ENCODE measurements around the gene TMEM63B.

TMEM63B gene

DNA sequence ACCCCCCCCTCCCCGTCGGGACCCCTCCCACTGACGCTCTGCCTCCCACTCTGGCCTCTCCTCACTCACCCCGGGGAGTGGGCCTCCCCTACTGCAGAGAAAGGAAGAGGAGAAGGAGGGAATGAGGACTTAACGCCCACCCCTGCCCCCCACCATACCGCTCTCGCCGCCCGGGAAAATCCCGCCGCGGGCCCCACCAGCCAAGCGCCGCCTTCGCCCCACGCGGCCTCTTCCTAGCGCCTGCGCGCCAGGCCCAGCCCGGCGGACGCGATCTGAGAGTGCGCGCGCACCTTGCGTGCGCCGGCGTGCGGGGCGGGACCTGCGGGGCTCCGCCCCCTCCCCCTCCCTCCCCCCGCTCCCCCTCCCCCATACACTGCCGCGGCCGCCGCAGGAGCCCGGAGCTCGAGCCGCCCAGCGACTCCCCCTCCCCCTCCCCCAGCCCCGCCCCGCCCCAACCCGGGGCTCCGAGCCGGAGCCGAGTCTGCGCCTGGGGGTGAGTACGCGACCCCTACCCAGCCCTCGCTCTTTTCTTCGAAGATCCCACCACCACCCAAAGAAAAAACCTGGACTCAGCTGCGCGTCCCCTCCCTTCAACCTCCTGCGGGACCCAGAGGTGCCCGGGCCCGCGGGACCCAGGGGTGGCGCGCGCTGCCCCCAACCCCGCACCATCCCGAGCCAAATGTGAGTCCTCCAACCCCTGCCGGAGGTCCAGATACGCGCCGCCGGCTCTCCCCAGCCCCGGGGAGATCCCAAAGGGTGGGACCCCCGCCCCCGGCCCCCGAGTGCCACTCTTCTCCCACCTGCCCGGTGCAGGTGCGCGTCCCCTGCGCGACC lies at the start of gene TMEM63B, which contains the start of gene MRPL14:
TMEM63B (plus strand) TSS at position 369 of the 834 bp plus-strand sequence. CDS start 7,031 bp downstream, outside the sequence.
MRPL14 (minus strand) TSS at position 267 of the 834 bp plus-strand sequence. CDS start 10,841 bp downstream, outside the sequence.
- TF ChIP-seq, protein P1, sequence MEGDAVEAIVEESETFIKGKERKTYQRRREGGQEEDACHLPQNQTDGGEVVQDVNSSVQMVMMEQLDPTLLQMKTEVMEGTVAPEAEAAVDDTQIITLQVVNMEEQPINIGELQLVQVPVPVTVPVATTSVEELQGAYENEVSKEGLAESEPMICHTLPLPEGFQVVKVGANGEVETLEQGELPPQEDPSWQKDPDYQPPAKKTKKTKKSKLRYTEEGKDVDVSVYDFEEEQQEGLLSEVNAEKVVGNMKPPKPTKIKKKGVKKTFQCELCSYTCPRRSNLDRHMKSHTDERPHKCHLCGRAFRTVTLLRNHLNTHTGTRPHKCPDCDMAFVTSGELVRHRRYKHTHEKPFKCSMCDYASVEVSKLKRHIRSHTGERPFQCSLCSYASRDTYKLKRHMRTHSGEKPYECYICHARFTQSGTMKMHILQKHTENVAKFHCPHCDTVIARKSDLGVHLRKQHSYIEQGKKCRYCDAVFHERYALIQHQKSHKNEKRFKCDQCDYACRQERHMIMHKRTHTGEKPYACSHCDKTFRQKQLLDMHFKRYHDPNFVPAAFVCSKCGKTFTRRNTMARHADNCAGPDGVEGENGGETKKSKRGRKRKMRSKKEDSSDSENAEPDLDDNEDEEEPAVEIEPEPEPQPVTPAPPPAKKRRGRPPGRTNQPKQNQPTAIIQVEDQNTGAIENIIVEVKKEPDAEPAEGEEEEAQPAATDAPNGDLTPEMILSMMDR (IDR thresholded peaks at IDR 0.05; ENCODE audit: insufficient read depth, missing control alignments): no peak
- FAIRE-seq (no peak), DNase-seq (ENCODE audit: insufficient read length, low spot score) (peak; percentile 96)

DNA sequence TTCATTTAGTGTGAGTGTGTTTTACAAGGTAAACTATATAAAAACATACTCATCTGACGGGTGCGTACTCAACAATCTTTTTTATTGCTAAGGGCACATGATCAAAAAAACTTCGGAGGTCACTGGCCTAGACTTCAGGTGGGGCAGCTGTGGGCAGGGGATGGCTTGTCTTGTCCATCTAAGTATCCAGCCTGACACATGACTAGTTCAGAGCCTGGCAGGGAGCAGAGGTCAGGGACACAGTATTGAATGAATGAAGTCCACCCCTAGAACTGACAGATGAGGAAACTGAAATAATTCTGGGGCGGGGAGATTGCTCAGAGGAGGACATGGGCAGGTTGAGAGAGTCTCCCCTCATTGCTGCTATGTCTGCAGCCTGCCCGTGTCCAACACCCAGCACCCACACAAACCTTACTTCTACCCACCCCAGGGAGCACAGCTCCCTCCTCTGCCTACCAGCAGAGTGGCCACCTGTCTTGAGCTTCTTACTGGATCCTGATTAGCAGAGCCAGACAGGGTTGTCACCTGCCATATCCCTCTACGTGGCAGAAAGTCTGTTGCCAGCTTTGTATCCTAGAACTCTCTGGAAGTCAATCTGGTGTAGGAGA lies 49.0 kb upstream of the TMEM63B start:
- no peak for DNase-seq (ENCODE audit: insufficient read length, low spot score)
- TF ChIP-seq, protein P1 (IDR thresholded peaks at IDR 0.05; ENCODE audit: insufficient read depth, missing control alignments): no peak
- FAIRE-seq: no peak

DNA sequence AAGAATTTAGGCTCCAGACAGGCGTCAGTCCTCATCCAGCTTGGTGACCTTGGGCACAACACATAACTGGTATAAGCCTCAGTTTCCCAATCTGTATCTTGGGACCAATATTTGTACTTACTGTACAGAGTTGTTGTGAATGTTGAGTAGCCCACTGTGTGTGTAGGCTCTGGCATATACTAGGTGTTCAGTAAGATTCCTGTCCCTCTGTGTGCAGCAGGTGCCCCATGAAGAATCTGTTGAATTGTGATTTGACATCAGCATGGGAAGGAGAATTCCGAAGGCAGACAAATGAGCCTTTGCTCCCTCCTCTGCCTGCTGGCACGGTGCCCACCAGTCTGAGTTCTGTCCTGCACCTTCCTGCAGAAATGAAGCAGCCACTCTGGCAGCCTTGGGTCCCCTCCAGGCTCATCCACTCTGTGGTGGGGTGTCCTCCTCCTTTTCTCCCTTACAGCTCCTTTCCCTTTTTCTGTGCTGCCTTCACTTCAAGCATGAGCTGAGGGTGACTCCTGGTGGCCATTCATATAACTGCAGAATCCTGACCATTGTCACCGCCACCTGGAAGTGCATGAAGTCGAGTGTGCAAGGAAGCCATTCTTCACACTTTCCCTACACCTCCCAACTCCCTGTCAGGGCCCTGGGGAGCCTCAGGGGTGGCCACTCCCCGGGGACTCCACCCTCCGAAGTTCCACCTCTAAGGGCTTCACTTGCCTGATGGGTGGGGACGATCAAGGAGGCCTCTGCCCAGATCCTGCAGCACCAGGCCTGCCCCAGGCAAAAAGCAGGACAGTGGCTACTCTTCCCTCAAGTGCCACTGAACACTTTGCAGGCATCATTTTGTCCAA lies 48.3 kb upstream of the TMEM63B start:
- FAIRE-seq: no peak
- TF ChIP-seq, protein P1 (IDR thresholded peaks at IDR 0.05; ENCODE audit: insufficient read depth, missing control alignments): peak; percentile 98
- peak; percentile 80 for DNase-seq (ENCODE audit: insufficient read length, low spot score)

DNA sequence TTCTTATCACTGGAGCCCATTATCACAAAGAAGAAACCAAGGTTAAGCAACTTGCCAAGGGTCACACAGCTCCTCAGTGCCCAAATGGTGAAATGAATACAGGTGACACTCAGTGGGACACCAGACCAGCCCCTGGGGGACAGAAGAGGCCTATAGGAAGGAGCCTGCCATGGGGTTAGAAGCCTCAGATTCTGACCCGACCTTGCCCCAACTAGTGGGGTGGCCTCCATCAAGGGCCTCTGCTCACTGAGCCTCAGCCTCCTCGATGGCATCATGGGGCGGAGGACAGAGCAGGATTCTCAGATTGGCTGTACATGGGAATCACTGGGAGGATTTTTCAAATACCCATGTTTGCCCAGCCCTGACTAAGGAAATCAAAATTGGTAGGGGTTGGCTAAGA lies 47.7 kb upstream of the TMEM63B start:
- TF ChIP-seq, protein P1 (IDR thresholded peaks at IDR 0.05; ENCODE audit: insufficient read depth, missing control alignments): no peak
- no peak for FAIRE-seq
- DNase-seq (ENCODE audit: insufficient read length, low spot score): no peak

DNA sequence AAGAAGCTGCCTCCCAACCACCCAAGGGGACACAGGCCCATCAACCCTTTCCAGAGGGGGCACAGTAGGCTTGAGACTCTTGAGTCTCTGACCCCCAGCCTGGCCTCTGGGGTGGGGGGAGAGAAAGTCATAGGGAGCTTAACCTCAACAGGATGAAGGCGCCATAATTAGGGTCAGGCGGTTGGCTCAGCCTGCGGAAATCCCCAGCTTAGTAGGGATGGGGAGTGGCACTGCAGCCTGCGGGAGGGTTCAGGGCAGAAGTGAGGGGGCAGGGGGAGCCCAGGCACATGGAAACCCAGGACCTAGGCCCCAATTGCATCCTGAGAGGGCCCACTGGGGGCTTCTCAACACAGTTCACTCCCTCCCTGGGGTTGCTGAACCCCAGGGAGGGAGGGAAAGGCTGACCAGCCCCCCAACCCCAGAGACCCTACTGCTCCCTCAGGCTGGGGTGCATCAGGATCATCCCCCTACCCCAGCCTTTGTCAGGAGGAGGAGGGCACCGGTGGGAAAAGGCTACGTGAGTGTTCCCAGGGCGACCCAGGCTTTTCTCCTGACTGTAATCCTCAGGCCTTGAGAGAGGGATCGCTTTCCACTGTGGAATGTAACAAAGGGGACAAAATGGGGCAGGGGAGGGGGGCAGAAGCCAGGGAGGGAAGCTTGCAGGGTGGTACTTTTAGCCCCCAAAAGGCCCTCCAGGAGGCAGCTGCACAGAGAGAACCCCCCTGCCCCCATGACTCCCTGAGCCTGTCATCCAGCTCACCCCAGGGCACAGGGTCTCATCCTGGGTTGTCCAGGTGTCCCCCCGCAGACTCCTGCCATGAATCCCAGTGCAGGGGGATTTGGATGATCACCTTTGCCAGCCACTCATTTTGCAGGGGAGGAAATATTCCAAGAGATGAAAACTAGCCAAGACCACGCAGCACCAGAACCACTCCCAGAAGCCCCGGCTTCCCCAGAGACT lies 46.5 kb upstream of the TMEM63B start:
- TF ChIP-seq, protein P1 (IDR thresholded peaks at IDR 0.05; ENCODE audit: insufficient read depth, missing control alignments): no peak
- FAIRE-seq: no peak
- DNase-seq (ENCODE audit: insufficient read length, low spot score): peak; percentile 77

DNA sequence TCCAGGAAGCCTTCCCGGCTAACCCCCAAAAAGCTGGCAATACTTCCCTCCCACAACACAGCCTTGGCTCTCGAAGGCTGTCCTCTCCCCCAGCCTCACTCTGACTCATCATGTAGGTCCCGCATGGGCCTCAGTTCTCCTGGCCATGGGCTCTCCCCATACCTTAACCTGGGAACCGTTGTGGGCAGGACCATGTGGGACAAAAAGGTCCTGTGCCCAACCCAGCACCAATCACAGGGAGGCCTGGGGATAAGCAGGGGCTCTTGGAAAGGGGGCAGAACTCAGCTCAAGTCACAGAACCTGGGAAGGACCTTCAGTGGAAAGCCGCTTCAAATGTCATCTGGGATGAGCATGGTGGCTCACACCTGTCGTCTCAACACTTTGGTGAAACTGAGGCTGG lies 45.6 kb upstream of the TMEM63B start:
- TF ChIP-seq, protein P1 (IDR thresholded peaks at IDR 0.05; ENCODE audit: insufficient read depth, missing control alignments): no peak
- DNase-seq (ENCODE audit: insufficient read length, low spot score) (no peak), FAIRE-seq (no peak)
